PC-9 (cell line): ENCODE measurements around the gene ZNF460. TPM values are rescaled to one million over a fixed set of nuclear protein-coding genes. Genes with fewer than 3 reads are reported as not detected.

ENCODE experiments used
- BruUV-seq: library from RNA; stranded (reverse); fragments of 400-500 nt; replicated peaks from 2 replicates; lab custom pipeline; 2021; lab: Mats Ljungman, UMichigan
- CTCF ChIA-PET: fragments of 300-600 bp; sonication (Branson Sonifier 250); formaldehyde crosslinking; loops from one replicate; lab custom pipeline; 2022; ENCODE audit warnings: antibody characterized with exemption; lab: Charles Lee
- POLR2A ChIA-PET: fragments of 300-600 bp; sonication (Branson Sonifier 250); formaldehyde crosslinking; loops from one replicate; lab custom pipeline; 2022; ENCODE audit warnings: antibody characterized with exemption; ENCODE audit not compliant: unreplicated experiment; lab: Charles Lee
- DNase-seq, 2 experiments: peaks; one replicate each; pipeline versions ENCODE4 v3.0.0 to v3.0.0-alpha.2; 2015 to 2022; ENCODE audit warnings: mixed read lengths in 1 of 2
- H2AFZ ChIP-seq: fragments of 200-600 bp; sonication (generic); 2 replicates; pipeline ENCODE4 v1.8.1; 2017; ENCODE audit warnings: antibody characterized with exemption
- H3F3A ChIP-seq: fragments of 200-600 bp; sonication (generic); 2 replicates; pipeline ENCODE4 v1.8.1; 2017; ENCODE audit warnings: antibody characterized with exemption, mild to moderate bottlenecking, low read depth; ENCODE audit not compliant: insufficient read depth
- H3K27ac ChIP-seq: fragments of 200-600 bp; sonication (generic); 2 replicates; pipeline ENCODE4 v1.6.1; 2016; ENCODE audit warnings: mixed run types
- H3K27me3 ChIP-seq: fragments of 200-600 bp; sonication (generic); 2 replicates; pipeline ENCODE4 v1.6.1; 2016; ENCODE audit warnings: low read depth, mixed run types; ENCODE audit not compliant: insufficient read depth
- H3K36me3 ChIP-seq: fragments of 200-600 bp; sonication (generic); 2 replicates; pipeline ENCODE4 v1.6.1; 2016; ENCODE audit warnings: low read depth, mixed run types
- H3K4me1 ChIP-seq: fragments of 200-600 bp; sonication (generic); replicated peaks from 2 replicates; pipeline ENCODE4 v1.6.1; 2016; ENCODE audit warnings: mixed run types; ENCODE audit not compliant: insufficient read depth
- H3K4me2 ChIP-seq: fragments of 200-600 bp; sonication (generic); 2 replicates; pipeline ENCODE4 v1.6.1; 2017; ENCODE audit warnings: mixed run types
- H3K4me3 ChIP-seq: fragments of 200-600 bp; sonication (generic); 2 replicates; pipeline ENCODE4 v1.6.1; 2016; ENCODE audit warnings: mixed run types
- H3K79me2 ChIP-seq: fragments of 200-600 bp; sonication (generic); 2 replicates; pipeline ENCODE4 v1.6.1; 2017; ENCODE audit warnings: low read depth, mixed run types
- H3K9me2 ChIP-seq: fragments of 200-600 bp; sonication (generic); 2 replicates; pipeline ENCODE4 v1.8.1; 2017; ENCODE audit warnings: mild to moderate bottlenecking; ENCODE audit not compliant: insufficient read depth
- H3K9me3 ChIP-seq: fragments of 200-600 bp; sonication (generic); 2 replicates; pipeline ENCODE4 v1.8.1; 2016; ENCODE audit warnings: low read depth; ENCODE audit not compliant: insufficient read depth
- H4K20me1 ChIP-seq: fragments of 200-600 bp; sonication (generic); 2 replicates; pipeline ENCODE4 v1.8.1; 2017; ENCODE audit not compliant: insufficient read depth
- EZH2 ChIP-seq: fragments of 200-600 bp; sonication (generic); IDR thresholded peaks from 2 replicates; pipeline ENCODE4 v1.8.0; 2017; ENCODE audit warnings: antibody characterized with exemption, low read depth
- intact Hi-C: fragments of 100-400 bp; cut with micrococcal nuclease; formaldehyde crosslinking; loops from one replicate; pipeline ENCODE4 v1.10.0; 2022; ENCODE audit not compliant: unreplicated experiment
- total RNA-seq: library from RNA; stranded (reverse); gene quantifications from 2 replicates; pipeline ENCODE4 v1.2.3, GENCODE V29; 2021
- TF ChIP-seq, protein P1 (sequence below): fragments of 200-600 bp; sonication (generic); conservative IDR thresholded peaks from 2 replicates; pipeline ENCODE4 v1.6.1; 2017; ENCODE audit warnings: mixed run types, antibody characterized with exemption, mild to moderate bottlenecking, moderate library complexity

The ZNF460 gene
- total RNA-seq, 1 experiment from 2014 or later = 84.0 TPM

DNA sequence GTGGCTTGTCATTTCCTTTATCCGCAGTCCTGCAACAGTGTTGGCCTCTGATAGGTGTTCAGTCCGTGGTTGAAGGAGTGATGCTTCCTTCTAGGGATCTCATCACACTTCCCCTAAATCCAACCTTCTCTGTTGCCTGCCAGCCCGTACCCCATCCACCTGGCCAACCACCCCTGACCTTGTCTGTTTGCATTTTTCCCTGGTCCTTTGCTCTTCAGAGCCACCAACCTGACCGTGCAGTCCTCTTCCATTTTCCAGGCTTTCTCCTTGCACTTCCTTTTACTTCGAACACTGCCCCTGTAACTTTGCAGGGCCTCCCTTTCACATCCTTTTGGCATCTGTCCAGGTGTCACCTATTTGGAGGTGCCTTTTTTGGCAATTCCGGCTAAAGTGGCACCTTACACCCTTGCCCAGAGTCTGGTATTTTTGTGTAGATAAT lies 696 bp downstream of the ZNF460 start:
- Histone ChIP-seq H3K79me2 (peaks cover 57% of the 10 kb centered on the region), H3K4me2 (peak overlapping the region; percentile 91), H3F3A (peaks cover 20% of the 10 kb centered on the region), H2AFZ (peak overlapping the region; percentile 85; the same call in 1 of the 2 replicates), H3K36me3 (peaks cover 33% of the 10 kb centered on the region), H3K4me3 (peak overlapping the region; percentile 79), H3K27me3 (no peaks in the 10 kb centered on the region), H3K4me1 (peaks cover 41% of the 10 kb centered on the region), H3K9me3 (no peaks in the 10 kb centered on the region), H3K27ac (peak overlapping the region; percentile 97), H3K9me2 (no peaks in the 10 kb centered on the region), H4K20me1 (peaks cover 44% of the 10 kb centered on the region)
- POLR2A ChIA-PET = no interaction called here
- TF ChIP-seq, protein P1, sequence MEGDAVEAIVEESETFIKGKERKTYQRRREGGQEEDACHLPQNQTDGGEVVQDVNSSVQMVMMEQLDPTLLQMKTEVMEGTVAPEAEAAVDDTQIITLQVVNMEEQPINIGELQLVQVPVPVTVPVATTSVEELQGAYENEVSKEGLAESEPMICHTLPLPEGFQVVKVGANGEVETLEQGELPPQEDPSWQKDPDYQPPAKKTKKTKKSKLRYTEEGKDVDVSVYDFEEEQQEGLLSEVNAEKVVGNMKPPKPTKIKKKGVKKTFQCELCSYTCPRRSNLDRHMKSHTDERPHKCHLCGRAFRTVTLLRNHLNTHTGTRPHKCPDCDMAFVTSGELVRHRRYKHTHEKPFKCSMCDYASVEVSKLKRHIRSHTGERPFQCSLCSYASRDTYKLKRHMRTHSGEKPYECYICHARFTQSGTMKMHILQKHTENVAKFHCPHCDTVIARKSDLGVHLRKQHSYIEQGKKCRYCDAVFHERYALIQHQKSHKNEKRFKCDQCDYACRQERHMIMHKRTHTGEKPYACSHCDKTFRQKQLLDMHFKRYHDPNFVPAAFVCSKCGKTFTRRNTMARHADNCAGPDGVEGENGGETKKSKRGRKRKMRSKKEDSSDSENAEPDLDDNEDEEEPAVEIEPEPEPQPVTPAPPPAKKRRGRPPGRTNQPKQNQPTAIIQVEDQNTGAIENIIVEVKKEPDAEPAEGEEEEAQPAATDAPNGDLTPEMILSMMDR = no peak
- TF ChIP-seq EZH2 = no peak
- CTCF ChIA-PET = no interaction called here
- peak in 1 of 2 experiments; percentile 43 for DNase-seq
- BruUV-seq = no TSS peak
- intact Hi-C loops = loop anchor here (1.0 kb wide), 4 partner anchors 39 to 82 kb away; partner anchors contain the start of genes TRAPPC2B, ZNF304, ZNF543 and ZNF547

DNA sequence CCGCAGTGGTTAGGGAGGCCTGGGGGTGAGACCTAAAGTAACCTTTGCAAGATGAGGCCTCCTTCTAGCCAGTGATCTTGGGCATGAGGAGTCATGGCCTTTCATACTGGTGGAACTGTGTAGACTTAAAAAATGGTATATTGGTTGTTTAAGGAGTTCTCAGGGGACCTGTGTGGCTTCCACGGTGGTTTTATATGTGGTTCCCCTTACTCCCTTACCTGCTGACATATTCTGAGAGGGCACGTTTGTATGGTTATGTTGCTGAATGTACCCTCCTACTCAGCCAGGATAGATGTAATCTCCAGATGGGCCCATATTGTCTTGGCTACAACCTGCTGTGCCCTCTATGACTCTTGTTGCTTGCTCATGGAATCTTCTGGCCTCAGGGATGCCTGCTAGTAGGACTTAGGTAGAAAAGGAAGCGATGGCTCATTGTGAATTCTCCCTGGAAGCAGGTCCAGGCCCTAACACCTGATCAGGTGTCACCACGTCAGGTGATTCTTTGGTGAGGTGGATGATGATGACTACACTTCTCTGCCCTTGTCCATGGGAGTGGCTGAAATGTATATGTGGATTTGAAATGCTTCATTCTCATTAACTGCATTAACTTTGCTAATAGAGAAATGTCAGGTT lies 1.8 kb downstream of the ZNF460 start:
- intact Hi-C loops = no loop called here
- Histone ChIP-seq H3K27me3 (no peaks in the 10 kb centered on the region), H3K79me2 (peaks cover 67% of the 10 kb centered on the region), H3K4me1 (peaks cover 41% of the 10 kb centered on the region), H3K9me3 (no peaks in the 10 kb centered on the region), H3K4me3 (peak overlapping the region; percentile 79), H3F3A (peaks cover 20% of the 10 kb centered on the region), H3K9me2 (no peaks in the 10 kb centered on the region), H3K36me3 (peaks cover 42% of the 10 kb centered on the region), H2AFZ (no peak overlapping the region), H3K4me2 (peak overlapping the region; percentile 91), H3K27ac (peak overlapping the region; percentile 46), H4K20me1 (peaks cover 55% of the 10 kb centered on the region)
- BruUV-seq = no TSS peak
- TF ChIP-seq, protein P1 = no peak
- no peak for TF ChIP-seq EZH2
- peak in 1 of 2 experiments; percentile 52 for DNase-seq
- ChIA-PET CTCF (no interaction called here), POLR2A (interaction anchor here (0.6 kb wide), 1 partner anchor 704 kb away, joined by 3 read pairs; no protein-coding TSS in a partner anchor)

DNA sequence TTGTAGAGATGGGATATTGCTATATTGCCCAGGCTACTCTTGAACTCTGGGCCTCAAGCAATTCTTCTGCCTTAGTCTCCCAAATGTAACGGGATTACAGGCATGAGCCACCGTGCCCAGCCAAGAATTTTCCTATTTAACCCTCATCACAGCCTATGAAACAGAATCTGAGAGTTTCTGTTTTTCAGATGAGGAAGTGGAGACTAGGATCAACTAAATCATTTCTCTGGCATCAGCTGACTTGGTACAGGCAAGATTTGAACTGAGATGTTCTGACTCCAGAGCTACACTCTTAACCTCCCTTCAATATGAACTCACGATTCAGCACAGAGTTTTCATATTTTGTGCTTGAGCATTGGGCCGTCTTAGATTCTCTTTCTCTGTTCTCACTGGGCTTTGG lies 8.1 kb downstream of the ZNF460 start:
- Histone ChIP-seq H3K4me3 (no peak overlapping the region), H2AFZ (no peak overlapping the region), H3K36me3 (peaks cover 86% of the 10 kb centered on the region), H3K79me2 (peaks cover 94% of the 10 kb centered on the region), H4K20me1 (peaks cover 62% of the 10 kb centered on the region), H3K9me3 (0 out of 2 replicates have a peak, but pooled peaks cover 13% of the 10 kb centered on the region), H3K4me2 (no peak overlapping the region), H3K9me2 (no peaks in the 10 kb centered on the region), H3K27me3 (no peaks in the 10 kb centered on the region), H3K27ac (no peak overlapping the region), H3F3A (no peaks in the 10 kb centered on the region; the same call in 1 of the 2 replicates), H3K4me1 (0 out of 2 replicates have a peak, but pooled peaks cover 3% of the 10 kb centered on the region)
- BruUV-seq = no TSS peak
- CTCF ChIA-PET = no interaction called here
- POLR2A ChIA-PET = no interaction called here
- DNase-seq = no peak
- intact Hi-C loops = no loop called here
- TF ChIP-seq, protein P1 = no peak
- no peak for TF ChIP-seq EZH2
